HG03439 (cell line): ENCODE results near the gene AOX1.
"Not testable (repeated sequence)": the region's sequence is repeated elsewhere in the genome, so short reads cannot be mapped to it uniquely, and the experiment has no call there.

ENCODE experiments used
- ATAC-seq: cut with Tn5 transposase; IDR thresholded peaks from one replicate; pipeline ENCODE4 v1.9.1; 2021; ENCODE audit warnings: mild to moderate bottlenecking, moderate library complexity; ENCODE audit not compliant: unreplicated experiment

Gene AOX1

DNA sequence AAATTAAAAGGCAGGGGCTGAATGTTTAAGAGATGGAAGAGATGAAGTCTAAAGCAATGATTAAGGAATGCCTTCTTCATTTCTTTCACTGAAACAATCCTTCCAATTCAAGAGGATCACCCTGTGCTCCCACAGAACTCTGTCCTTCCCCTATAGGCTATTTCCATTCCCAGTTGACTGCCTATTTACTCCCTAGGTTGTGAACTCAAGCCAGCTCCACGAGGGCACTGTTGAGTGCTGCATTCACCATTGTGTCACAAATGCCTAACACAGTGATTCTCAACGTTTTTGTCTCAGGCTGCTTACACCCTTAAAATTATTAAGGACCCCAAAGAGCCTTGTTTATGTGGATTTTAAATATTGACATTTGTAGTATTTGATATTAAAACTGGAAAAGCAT lies 112.4 kb downstream of the AOX1 start:
- ATAC-seq = no peak

GRCh38 chr2:200699310-200699709 lies 113.5 kb downstream of the AOX1 start:
- no peak for ATAC-seq

DNA sequence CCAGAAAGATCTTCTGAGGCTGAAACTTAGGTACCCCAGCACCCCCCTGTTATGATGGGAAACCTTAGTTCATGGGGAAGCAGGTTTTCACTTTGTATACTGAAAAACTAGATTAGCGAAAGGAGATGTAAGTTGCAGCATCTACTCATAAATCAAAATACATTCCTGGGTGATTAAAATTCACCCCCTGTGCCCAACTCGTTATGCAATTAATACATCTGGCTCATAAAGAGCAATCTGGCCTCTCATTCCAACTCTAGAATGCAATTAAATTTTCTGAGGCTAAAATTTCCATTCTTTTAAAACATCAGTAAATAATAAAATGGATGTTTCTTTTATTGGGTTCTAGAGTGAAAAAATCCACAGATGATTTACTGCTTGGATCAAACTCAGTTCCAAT lies 115.0 kb downstream of the AOX1 start:
- no peak for ATAC-seq

DNA sequence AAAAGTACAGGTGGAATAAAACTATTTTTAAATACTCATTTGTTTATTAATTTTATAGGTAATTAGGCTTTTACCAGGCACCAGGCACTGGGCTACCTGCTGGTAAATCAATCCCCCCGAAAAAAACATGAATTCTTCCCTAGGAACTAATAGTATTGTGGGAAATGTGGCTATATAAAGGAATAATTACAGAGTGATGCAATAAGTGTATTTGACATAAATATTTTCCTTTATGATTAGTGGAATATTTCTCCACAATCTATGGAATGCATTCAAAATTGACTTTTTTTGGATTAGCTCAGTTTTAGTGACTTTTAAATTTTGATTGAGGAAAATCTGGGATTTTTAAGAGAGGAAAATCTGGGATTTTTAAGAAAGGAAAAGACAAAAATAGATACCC lies 116.2 kb downstream of the AOX1 start:
- ATAC-seq = no peak

GRCh38 chr2:200702646-200703118 lies 116.9 kb downstream of the AOX1 start:
- no peak for ATAC-seq

DNA sequence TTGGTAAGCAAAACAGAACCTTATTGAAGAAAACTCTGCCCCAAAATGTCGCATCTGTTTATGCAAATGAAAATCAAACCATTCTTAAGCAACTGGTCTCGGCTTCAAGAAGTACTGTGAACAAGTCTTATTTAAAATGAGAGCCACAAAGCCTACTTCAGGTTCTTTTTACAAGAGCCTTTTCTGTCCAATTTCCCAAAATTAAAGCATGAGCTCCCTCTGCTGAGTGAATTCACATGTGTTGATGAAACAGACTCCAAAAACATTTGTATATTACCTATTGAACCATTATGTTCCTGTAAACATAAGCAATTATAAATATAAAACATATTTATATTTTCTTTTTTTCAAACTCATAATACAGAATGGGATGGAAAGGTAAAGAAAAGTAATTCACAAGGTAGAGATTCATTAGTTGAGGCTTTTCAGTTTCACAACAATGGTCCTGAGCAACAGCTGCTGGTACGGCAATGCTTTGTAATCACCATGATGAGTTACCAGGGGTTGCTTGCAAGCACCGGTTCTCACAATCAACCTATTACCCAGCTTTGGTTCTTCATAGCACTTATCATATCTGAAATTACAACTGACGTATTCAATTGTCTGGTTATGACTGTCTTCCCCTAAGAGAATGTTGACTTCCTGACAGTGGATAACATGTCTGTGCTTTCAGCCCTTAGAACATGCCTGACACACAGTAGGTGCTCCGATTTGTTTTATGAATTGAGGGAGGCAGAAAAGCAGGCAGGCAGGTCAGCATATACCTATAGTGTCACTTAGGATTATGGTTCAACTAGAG lies 117.5 kb downstream of the AOX1 start:
- no peak for ATAC-seq

DNA sequence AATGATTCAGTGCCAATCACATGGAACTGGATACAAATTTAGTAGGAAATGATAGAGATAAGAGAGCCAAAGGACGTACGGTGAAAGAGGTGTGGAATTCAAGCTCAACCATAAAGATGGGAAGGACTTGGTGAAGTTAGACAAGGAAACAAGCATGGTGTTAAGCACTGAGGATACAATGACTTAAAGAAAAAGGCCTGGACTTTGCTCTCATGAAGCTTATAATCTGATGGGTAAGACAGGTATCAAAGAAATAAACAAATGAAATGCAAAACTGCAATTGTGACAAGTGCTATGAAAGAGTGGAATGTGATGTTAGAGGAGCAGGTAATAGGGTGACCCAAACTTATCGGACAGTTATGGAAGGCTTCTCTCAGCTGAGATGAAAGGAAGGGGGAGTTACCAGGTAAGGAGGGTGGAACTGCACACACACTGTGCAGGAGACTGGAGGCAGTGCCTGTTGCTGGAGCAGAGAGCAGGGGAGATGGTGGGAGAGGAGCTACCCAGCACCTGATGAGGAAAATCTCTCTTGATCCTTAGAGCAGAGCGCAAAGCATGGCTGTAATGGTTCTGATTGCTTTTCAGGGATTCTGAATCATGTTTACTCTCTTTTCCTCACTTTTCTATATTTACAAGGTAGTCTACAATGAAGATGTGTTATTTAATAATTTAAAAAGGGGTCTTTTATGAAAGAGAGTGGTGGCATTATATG lies 118.3 kb downstream of the AOX1 start:
- ATAC-seq = no peak

GRCh38 chr2:200705305-200706041 lies 119.7 kb downstream of the AOX1 start:
- ATAC-seq = no peak

DNA sequence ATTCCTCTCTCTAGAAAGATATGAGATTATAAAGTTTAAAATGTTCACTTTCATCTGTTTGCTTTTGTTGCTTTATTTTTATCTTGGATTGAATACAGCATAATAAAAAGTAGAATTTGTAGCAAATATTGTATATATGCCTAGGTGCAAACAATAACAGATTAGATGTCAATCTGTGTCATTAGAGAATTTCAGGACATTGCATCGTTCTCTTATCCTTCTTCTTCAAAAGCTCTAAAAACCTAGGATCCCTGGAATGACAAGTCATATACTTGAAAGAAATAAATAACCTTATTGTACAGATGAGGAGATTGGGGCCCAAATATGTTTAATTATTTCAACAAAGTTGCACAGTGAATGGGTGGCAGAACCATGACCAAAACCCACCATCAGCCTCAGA lies 123.1 kb downstream of the AOX1 start:
- ATAC-seq = no peak

GRCh38 chr2:200713003-200713703 lies 127.3 kb downstream of the AOX1 start:
- peak; percentile 100 for ATAC-seq

DNA sequence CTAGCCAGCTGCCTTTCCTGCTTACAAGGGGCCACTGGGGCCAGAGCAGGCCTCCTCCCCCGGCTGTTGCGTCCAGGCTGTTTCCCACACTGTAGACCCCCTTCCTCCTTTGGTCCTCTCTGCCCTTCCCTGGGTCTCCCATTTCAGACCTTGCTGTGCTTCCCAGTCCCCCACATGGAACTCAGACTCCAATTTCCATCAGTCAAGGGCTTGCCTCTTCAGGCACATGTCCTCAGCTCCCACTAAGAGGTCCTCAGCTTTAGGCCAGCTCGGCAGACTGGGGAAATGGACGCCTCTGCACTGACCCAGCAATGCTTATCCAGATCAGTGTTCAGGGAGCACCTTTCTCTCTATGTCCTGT lies 127.9 kb downstream of the AOX1 start:
- no peak for ATAC-seq

DNA sequence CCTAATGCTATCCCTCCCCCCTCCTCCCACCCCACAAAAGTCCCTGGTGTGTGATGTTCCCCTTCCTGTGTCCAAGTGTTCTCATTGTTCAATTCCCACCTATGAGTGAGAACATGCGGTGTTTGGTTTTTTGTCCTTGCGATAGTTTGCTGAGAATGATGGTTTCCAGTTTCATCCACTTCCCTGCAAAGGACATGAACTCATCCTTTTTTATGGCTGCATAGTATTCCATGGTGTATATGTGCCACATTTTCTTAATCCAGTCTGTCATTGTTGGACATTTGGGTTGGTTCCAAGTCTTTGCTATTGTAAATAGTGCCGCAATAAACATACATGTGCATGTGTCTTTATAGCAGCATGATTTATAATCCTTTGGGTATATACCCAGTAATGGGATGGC lies 129.2 kb downstream of the AOX1 start:
- ATAC-seq = not testable (repeated sequence)

GRCh38 chr2:200716386-200716785 lies 130.6 kb downstream of the AOX1 start:
- no peak for ATAC-seq
